Kidney epithelial cell (primary cell): ENCODE measurements around the gene OR1K1. TPM values are rescaled to one million over a fixed set of nuclear protein-coding genes. Genes with fewer than 3 reads are reported as not detected.
"Not testable (repeated sequence)": the region's sequence is repeated elsewhere in the genome, so short reads cannot be mapped to it uniquely, and the experiment has no call there.

Experiments
- DNase-seq: peaks from one replicate; pipeline ENCODE4 v3.0.0-alpha.2; 2010; ENCODE audit warnings: low read depth
- H3K27me3 ChIP-seq: 2 replicates; pipeline ENCODE4 v1.6.0; 2011; ENCODE audit warnings: low read length; ENCODE audit not compliant: control insufficient read depth, insufficient read depth
- H3K36me3 ChIP-seq: 2 replicates; pipeline ENCODE4 v1.5.1; 2011; ENCODE audit warnings: low read length; ENCODE audit not compliant: control insufficient read depth, insufficient read depth
- H3K4me3 ChIP-seq: 2 replicates; pipeline ENCODE4 v1.5.1; 2011; ENCODE audit warnings: low read depth, mild to moderate bottlenecking, control low read depth, low read length
- total RNA-seq: library from RNA; depleted of rRNA; stranded (reverse); fragments of >200 nt; gene quantifications from 2 replicates; pipeline ENCODE4 v1.2.3, GENCODE V29; 2015
- TF ChIP-seq, protein P1 (sequence below): IDR thresholded peaks from 2 replicates; pipeline ENCODE4 v1.5.1; 2011; ENCODE audit warnings: mild to moderate bottlenecking, moderate library complexity, low read length, control low read depth, inconsistent platforms; ENCODE audit not compliant: insufficient read depth, poor library complexity, severe bottlenecking

OR1K1 gene
- total RNA-seq, 1 donor from 2014 or later = not detected

GRCh38 chr9:122822056-122822455, 22.1 kb downstream of the OR1K1 start:
- H3K4me3 ChIP-seq = no peak overlapping the region
- TF ChIP-seq, protein P1, sequence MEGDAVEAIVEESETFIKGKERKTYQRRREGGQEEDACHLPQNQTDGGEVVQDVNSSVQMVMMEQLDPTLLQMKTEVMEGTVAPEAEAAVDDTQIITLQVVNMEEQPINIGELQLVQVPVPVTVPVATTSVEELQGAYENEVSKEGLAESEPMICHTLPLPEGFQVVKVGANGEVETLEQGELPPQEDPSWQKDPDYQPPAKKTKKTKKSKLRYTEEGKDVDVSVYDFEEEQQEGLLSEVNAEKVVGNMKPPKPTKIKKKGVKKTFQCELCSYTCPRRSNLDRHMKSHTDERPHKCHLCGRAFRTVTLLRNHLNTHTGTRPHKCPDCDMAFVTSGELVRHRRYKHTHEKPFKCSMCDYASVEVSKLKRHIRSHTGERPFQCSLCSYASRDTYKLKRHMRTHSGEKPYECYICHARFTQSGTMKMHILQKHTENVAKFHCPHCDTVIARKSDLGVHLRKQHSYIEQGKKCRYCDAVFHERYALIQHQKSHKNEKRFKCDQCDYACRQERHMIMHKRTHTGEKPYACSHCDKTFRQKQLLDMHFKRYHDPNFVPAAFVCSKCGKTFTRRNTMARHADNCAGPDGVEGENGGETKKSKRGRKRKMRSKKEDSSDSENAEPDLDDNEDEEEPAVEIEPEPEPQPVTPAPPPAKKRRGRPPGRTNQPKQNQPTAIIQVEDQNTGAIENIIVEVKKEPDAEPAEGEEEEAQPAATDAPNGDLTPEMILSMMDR = no peak
- no peak for DNase-seq
- H3K36me3 ChIP-seq = peaks cover 2% of the 10 kb centered on the region
- no peaks in the 10 kb centered on the region for H3K27me3 ChIP-seq

- peaks cover 2% of the 10 kb centered on the region for H3K36me3 ChIP-seq
- no peak for DNase-seq
- H3K4me3 ChIP-seq = no peak overlapping the region
- TF ChIP-seq, protein P1 = no peak
- no peaks in the 10 kb centered on the region for H3K27me3 ChIP-seq
Observed at GRCh38 chr9:122822938-122823337, 23.0 kb downstream of the OR1K1 start.

DNA sequence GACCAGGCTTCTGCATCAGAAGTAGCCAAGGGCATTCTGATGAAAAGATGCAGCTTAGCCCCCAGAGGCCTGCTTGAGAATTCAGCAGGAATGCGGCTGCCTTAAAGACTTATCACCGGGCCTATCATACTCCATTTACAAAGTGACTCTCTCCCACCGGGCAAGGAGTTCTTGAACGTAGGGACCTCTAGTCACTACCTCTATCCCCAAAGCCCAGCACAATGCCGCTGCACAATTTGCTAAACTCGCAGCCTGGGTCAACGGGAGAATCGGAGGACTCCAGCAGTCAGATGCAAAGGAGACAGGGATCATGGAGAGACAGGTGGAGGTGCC, 27.8 kb downstream of the OR1K1 start:
- no peaks in the 10 kb centered on the region for H3K27me3 ChIP-seq
- H3K36me3 ChIP-seq = no peaks in the 10 kb centered on the region
- DNase-seq = no peak
- TF ChIP-seq, protein P1 = no peak
- H3K4me3 ChIP-seq = peak overlapping the region; percentile 88

DNA sequence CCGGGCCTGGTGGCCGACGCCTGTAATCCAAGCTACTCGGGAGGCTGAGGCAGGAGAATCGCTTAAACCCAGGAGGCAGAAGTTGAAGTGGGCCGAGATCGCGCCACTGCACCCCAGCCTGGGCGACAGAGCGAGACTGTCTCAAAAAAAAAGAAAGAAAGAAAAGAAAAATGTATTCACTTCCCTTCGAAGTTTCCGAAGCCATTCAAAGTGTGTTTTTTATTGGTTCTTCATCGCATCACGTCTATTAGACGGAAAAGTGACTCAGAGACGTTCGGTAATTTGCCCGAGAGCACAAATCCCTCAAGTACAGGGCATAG, 29.0 kb downstream of the OR1K1 start:
- not testable (repeated sequence) for DNase-seq, H3K36me3 ChIP-seq, H3K27me3 ChIP-seq
- peak overlapping the region; percentile 88 for H3K4me3 ChIP-seq

GRCh38 chr9:122832194-122832593, 32.3 kb downstream of the OR1K1 start:
- TF ChIP-seq, protein P1 = no peak

GRCh38 chr9:122835313-122835731, 35.4 kb downstream of the OR1K1 start:
- Histone ChIP-seq H3K4me3 (no peak overlapping the region), H3K36me3 (no peaks in the 10 kb centered on the region), H3K27me3 (no peaks in the 10 kb centered on the region)
- TF ChIP-seq, protein P1 = no peak
- no peak for DNase-seq

More at GRCh38 chr9:122832194-122832593, 32.3 kb downstream of the OR1K1 start:
- Histone ChIP-seq H3K36me3 (no peaks in the 10 kb centered on the region), H3K4me3 (no peak overlapping the region), H3K27me3 (no peaks in the 10 kb centered on the region)
- no peak for DNase-seq
